Measurements from ENCODE around the gene PPWD1. TPM values are rescaled to one million over a fixed set of nuclear protein-coding genes. Genes with fewer than 3 reads are reported as not detected.

Gene PPWD1
- total RNA-seq, 6 experiments from 2014 or later: 11.4 to 24.0 (median 12.3) TPM

- intact Hi-C loops (cut with DNase I): no loop called here
- Histone ChIP-seq H3K4me3 (no peak overlapping the region), H3K27ac (no peak overlapping the region), H3K4me1 (no peaks in the 10 kb centered on the region), H3K9me3 (no peaks in the 10 kb centered on the region), H3K36me3 (no peaks in the 10 kb centered on the region), H3K27me3 (no peaks in the 10 kb centered on the region)
- TF ChIP-seq CTCF (IDR thresholded peaks at IDR 0.05) (no peak), POLR2A (IDR thresholded peaks at IDR 0.05) (no peak)
- ATAC-seq (no peak), DNase-seq (no peak)
Observed at GRCh38 chr5:65539827-65540226, 23.3 kb upstream of the PPWD1 start.

GRCh38 chr5:65544473-65544872 is 18.6 kb upstream of the PPWD1 start:
- 82% methylated on average over 2 of the region's 4 CpGs for whole genome bisulfite sequencing (ENCODE audit: insufficient coverage, low coverage, low lambda C conversion rate, missing lambda C conversion rate)
- ATAC-seq (no peak), DNase-seq (no peak)
- intact Hi-C loops (cut with DNase I): no loop called here
- H3K9me3 ChIP-seq: no peaks in the 10 kb centered on the region
- H3K36me3 ChIP-seq: no peaks in the 10 kb centered on the region
- no peaks in the 10 kb centered on the region for H3K27me3 ChIP-seq
- H3K4me1 ChIP-seq: no peaks in the 10 kb centered on the region
- no peak overlapping the region for H3K27ac ChIP-seq
- no peak for TF ChIP-seq CTCF (IDR thresholded peaks at IDR 0.05)
- TF ChIP-seq POLR2A (IDR thresholded peaks at IDR 0.05): no peak
- no peak overlapping the region for H3K4me3 ChIP-seq

- Histone ChIP-seq H3K27me3 (no peaks in the 10 kb centered on the region), H3K36me3 (no peaks in the 10 kb centered on the region), H3K4me3 (no peak overlapping the region), H3K4me1 (no peaks in the 10 kb centered on the region), H3K9me3 (no peaks in the 10 kb centered on the region), H3K27ac (no peak overlapping the region)
- ATAC-seq (no peak), DNase-seq (no peak)
- TF ChIP-seq CTCF (IDR thresholded peaks at IDR 0.05) (no peak), POLR2A (IDR thresholded peaks at IDR 0.05) (no peak)
- intact Hi-C loops (cut with DNase I): no loop called here
- WGBS (ENCODE audit: insufficient coverage, low coverage, low lambda C conversion rate, missing lambda C conversion rate): 92% methylated on average over 5 of the region's 5 CpGs
Observed at GRCh38 chr5:65546141-65546540, 17.0 kb upstream of the PPWD1 start.

- ATAC-seq (no peak), DNase-seq (no peak)
- no peak overlapping the region for H3K4me3 ChIP-seq
- TF ChIP-seq CTCF (IDR thresholded peaks at IDR 0.05) (no peak), POLR2A (IDR thresholded peaks at IDR 0.05) (no peak)
- intact Hi-C loops (cut with DNase I): no loop called here
- H3K36me3 ChIP-seq: no peaks in the 10 kb centered on the region
- no peaks in the 10 kb centered on the region for H3K4me1 ChIP-seq
- H3K9me3 ChIP-seq: no peaks in the 10 kb centered on the region
- 87% methylated on average over 7 of the region's 7 CpGs for WGBS (ENCODE audit: insufficient coverage, low coverage, low lambda C conversion rate, missing lambda C conversion rate)
- H3K27me3 ChIP-seq: no peaks in the 10 kb centered on the region
- no peak overlapping the region for H3K27ac ChIP-seq
Observed at GRCh38 chr5:65548281-65548680, 14.8 kb upstream of the PPWD1 start.

GRCh38 chr5:65553941-65554340 is 9.2 kb upstream of the PPWD1 start:
- no peak for ATAC-seq
- H3K9me3 ChIP-seq: no peaks in the 10 kb centered on the region
- TF ChIP-seq CTCF (IDR thresholded peaks at IDR 0.05) (no peak), POLR2A (IDR thresholded peaks at IDR 0.05) (no peak)

More at GRCh38 chr5:65553941-65554340, 9.2 kb upstream of the PPWD1 start:
- Histone ChIP-seq H3K27ac (no peak overlapping the region), H3K27me3 (no peaks in the 10 kb centered on the region), H3K4me1 (no peaks in the 10 kb centered on the region), H3K4me3 (no peak overlapping the region), H3K36me3 (no peaks in the 10 kb centered on the region)
- no peak for DNase-seq
- WGBS (ENCODE audit: insufficient coverage, low coverage, low lambda C conversion rate, missing lambda C conversion rate): 84% methylated on average over 5 of the region's 5 CpGs
- intact Hi-C loops (cut with DNase I): no loop called here

Measured in right lobe of liver (tissue), 6 donors.